NB4 (cell line): Measurements from ENCODE around the gene TAOK1.
A peak's percentile ranks its signal among the peaks of the same experiment; 100 is the strongest.

Source experiments
- DNase-seq: peaks from one replicate; pipeline ENCODE4 v3.0.0; 2010; ENCODE audit warnings: low read depth
- H3K4me3 ChIP-seq: one replicate; pipeline ENCODE4 v1.5.1; 2011; ENCODE audit warnings: mild to moderate bottlenecking, low read depth, low read length, moderate library complexity
- MYC ChIP-seq: IDR thresholded peaks from 2 replicates; pipeline ENCODE4 v1.6.1; 2011; ENCODE audit warnings: low read depth, low read length
- POLR2A ChIP-seq: IDR thresholded peaks from 2 replicates; pipeline ENCODE4 v1.6.1; 2011; ENCODE audit warnings: mild to moderate bottlenecking; ENCODE audit not compliant: insufficient read length; ENCODE audit errors: extremely low read depth
- TF ChIP-seq, protein P1 (sequence below): IDR thresholded peaks from one replicate; pipeline ENCODE4 v1.5.1; 2012; ENCODE audit warnings: low read depth, low read length
- TF ChIP-seq, protein P2 (sequence below): IDR thresholded peaks from 2 replicates; pipeline ENCODE4 v1.6.1; 2011; ENCODE audit warnings: low read depth, low read length

TAOK1 gene

DNA sequence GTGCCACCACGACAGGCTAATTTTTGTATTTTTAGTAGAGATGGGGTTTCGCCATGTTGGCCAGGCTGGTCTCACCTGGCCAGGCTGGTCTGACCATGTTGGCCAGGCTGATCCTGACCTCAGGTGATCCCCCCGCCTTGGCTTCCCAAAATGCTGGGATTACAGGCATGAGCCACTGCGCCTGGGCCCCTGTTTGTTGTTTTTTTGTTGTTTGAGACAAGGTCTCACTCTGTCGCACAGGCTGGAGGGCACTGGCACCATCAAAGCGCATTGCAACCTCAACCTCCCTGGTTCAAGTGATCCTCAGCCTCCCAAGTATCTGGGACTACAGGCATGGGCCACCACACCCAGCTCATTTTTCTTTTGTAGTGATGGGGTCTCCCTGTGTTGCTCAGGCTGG, 43.7 kb upstream of the TAOK1 start:
- no peak for TF ChIP-seq MYC
- TF ChIP-seq, protein P1, sequence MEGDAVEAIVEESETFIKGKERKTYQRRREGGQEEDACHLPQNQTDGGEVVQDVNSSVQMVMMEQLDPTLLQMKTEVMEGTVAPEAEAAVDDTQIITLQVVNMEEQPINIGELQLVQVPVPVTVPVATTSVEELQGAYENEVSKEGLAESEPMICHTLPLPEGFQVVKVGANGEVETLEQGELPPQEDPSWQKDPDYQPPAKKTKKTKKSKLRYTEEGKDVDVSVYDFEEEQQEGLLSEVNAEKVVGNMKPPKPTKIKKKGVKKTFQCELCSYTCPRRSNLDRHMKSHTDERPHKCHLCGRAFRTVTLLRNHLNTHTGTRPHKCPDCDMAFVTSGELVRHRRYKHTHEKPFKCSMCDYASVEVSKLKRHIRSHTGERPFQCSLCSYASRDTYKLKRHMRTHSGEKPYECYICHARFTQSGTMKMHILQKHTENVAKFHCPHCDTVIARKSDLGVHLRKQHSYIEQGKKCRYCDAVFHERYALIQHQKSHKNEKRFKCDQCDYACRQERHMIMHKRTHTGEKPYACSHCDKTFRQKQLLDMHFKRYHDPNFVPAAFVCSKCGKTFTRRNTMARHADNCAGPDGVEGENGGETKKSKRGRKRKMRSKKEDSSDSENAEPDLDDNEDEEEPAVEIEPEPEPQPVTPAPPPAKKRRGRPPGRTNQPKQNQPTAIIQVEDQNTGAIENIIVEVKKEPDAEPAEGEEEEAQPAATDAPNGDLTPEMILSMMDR, result no peak
- TF ChIP-seq, protein P2, sequence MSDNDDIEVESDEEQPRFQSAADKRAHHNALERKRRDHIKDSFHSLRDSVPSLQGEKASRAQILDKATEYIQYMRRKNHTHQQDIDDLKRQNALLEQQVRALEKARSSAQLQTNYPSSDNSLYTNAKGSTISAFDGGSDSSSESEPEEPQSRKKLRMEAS, result no peak
- TF ChIP-seq POLR2A, result no peak
- no peak for DNase-seq
- no peak overlapping the region for H3K4me3 ChIP-seq

DNA sequence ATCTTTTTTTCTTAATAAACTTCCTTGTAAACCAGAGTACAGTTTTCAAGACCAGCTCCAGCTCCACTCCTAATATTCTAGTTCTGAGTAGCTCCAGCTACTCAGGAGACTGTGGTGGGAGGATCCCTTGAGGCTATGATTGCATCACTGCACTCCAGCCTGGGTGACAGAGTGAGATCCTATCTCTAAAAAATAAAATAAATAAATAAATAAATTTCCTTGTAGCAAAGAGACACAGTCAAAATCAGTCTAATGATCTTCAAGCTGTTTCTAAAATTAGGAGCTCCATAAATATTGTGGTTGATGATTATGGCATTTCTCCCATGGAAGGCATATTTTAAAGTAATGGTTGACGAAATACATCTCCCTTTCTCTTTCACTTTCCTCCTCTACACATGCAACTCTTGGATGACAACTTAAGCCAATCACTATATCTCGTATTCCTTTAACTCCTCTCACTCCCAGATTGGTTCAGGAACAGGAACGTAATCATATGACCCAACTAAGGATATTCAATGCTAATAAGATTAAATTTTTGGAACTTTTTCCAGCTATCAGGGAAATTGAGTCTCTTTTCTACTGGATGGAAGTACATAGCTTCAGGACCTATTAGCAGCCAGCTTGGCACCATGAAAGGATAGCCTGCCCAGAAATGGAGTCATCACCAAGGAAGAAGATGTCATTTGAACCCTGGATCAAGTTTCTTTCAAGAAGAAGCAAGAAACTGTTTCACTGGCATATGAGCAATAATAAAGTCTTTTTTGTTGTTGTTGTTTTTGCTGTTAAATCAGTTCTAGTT, 42.1 kb upstream of the TAOK1 start:
- H3K4me3 ChIP-seq, result peak overlapping the region; percentile 67
- DNase-seq, result peak; percentile 84
- TF ChIP-seq, protein P1, result no peak
- TF ChIP-seq, protein P2, result no peak
- TF ChIP-seq POLR2A (no peak), MYC (no peak)

DNA sequence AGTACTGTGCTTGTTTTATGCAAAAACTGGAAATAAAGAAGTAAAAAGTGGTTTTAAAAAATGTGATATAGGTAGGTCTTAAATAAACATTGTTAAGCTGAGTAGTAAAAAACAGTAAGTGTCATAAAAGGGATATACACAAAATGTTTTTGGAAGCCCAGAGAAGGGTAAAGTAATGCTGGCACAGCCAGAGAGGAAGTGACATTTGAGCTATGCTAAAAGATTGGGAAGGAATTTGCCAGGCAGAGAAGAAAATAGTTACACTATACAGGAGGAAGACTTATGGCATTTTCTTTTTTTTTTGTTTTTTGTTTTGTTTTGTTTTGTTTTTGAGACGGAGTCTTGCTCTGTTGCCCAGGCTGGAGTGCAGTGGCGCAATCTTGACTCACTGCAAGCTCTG, 40.8 kb upstream of the TAOK1 start:
- no peak for DNase-seq
- H3K4me3 ChIP-seq, result no peak overlapping the region
- TF ChIP-seq, protein P2, result no peak
- TF ChIP-seq, protein P1, result no peak
- TF ChIP-seq POLR2A (no peak), MYC (no peak)

DNA sequence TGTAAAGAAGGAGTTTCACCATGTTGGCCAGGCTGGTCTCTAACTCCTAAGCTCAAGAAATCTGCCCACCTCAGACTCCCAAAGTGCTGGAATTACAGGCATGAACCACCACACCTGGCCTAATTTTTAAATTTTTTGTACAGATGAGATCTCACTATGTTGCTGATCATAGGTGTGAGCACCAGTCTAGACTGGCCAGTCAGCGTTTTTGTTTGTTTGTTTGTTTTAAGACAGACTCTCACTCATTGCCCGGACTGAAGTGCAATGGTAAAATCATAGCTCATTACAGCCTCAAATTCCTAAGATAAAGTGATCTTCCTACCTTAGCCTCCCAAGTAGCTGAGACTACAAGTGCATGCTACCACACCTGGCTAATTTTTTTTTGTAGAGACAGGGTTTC, 38.0 kb upstream of the TAOK1 start:
- H3K4me3 ChIP-seq, result no peak overlapping the region
- DNase-seq, result no peak
- TF ChIP-seq MYC, result no peak
- TF ChIP-seq, protein P2, result no peak
- no peak for TF ChIP-seq POLR2A
- TF ChIP-seq, protein P1, result no peak

DNA sequence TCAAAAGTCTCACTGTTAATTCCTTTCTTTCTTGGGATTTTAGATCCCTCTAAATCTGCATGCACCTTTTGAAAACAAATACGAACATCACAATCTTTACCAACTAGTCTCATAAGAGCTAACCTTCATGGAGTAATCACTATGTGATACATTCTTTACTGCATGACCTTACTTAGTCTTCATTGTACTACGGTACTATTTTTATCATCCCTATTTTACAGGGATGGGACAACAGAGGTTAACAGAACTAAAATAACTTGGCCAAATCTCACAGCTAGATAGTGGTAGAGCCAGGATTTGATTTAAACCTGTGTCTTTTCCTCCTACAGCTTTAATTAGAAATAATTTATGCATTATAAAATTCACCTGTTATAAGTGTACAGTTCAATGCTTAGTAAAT, 32.9 kb upstream of the TAOK1 start:
- TF ChIP-seq POLR2A, result no peak
- DNase-seq, result no peak
- no peak overlapping the region for H3K4me3 ChIP-seq

DNA sequence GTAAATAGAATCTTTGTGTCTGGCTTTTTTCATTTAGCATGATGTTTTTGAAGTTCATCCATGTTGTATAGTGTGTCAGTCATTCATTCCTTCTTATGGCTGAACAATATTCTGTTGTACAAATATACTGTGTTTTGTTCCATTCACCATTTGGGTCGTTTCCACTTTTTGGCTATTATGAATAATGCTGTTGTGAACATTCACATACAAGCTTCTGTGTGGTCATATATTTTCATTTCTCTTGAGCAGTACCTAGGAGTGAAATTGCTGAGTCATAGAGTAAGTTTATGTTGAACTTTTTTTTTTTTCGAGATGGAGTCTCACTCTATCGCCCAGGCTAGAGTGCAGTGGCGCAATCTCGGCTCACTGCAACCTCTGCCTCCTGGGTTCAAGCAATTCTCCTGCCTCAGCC, 32.3 kb upstream of the TAOK1 start:
- peak; percentile 34 for DNase-seq
- no peak overlapping the region for H3K4me3 ChIP-seq
- TF ChIP-seq, protein P2, result no peak
- TF ChIP-seq, protein P1, result no peak
- TF ChIP-seq MYC (no peak), POLR2A (no peak)
